HEK293 (cell line): ENCODE results near the gene TSC22D2.

Source experiments
- CTCF ChIA-PET: fragments of 350-600 bp; formaldehyde crosslinking; extraction: SDS; loops from one replicate; lab custom pipeline; 2021; ENCODE audit warnings: antibody characterized with exemption; lab: Yijun Ruan, JAX
- POLR2A ChIA-PET: fragments of 300-600 bp; formaldehyde crosslinking; extraction: SDS; loops from one replicate; lab custom pipeline; 2020; ENCODE audit warnings: antibody characterized with exemption, inconsistent platforms; lab: Yijun Ruan, JAX
- H3K27ac ChIP-seq: fragments of 200-500 bp; sonication (Bioruptor generic); 2 replicates; pipeline ENCODE4 v1.5.1; 2014; ENCODE audit warnings: low read depth, low read length, control low read depth, inconsistent platforms; ENCODE audit errors: extremely low read depth
- H3K36me3 ChIP-seq, 2 experiments: fragments of 200-500 bp in 1 of 2; sonication (Bioruptor generic) in 1 of 2; 1 replicate in 1 of 2; 2 replicates in 1 of 2; pipeline ENCODE4 v1.5.1; 2014 to 2017; ENCODE audit warnings: inconsistent platforms in 2 of 2, low read length in 2 of 2; ENCODE audit not compliant: control insufficient read depth in 2 of 2, insufficient read depth in 1 of 2
- H3K4me1 ChIP-seq: fragments of 200-500 bp; sonication (Bioruptor generic); 2 replicates; pipeline ENCODE4 v1.5.1; 2014; ENCODE audit warnings: mild to moderate bottlenecking, low read length, inconsistent platforms; ENCODE audit not compliant: control insufficient read depth, insufficient read depth
- H3K4me3 ChIP-seq: 2 replicates; pipeline ENCODE4 v1.5.1; 2011; ENCODE audit warnings: low read depth, mild to moderate bottlenecking, control low read depth, low read length, moderate library complexity
- H3K9me3 ChIP-seq: fragments of 200-500 bp; sonication (Bioruptor generic); 2 replicates; pipeline ENCODE4 v1.5.1; 2014; ENCODE audit warnings: low read depth, low read length, inconsistent platforms; ENCODE audit not compliant: control insufficient read depth, insufficient read depth
- PRDM1 ChIP-seq: fragments of 450-650 bp; formaldehyde crosslinking; IDR thresholded peaks from 2 replicates; pipeline ENCODE4; 2016; ENCODE audit warnings: missing biosample characterization, missing genetic modification characterization
- PRDM4 ChIP-seq: fragments of 450-650 bp; formaldehyde crosslinking; IDR thresholded peaks from 2 replicates; pipeline ENCODE4 v1.5.1; 2017; ENCODE audit warnings: missing biosample characterization, missing genetic modification characterization
- PRDM6 ChIP-seq: fragments of 450-650 bp; formaldehyde crosslinking; IDR thresholded peaks from 2 replicates; pipeline ENCODE4 v1.5.1; 2017; ENCODE audit warnings: missing biosample characterization, missing genetic modification characterization
- SCRT1 ChIP-seq: fragments of 450-650 bp; formaldehyde crosslinking; IDR thresholded peaks from 2 replicates; pipeline ENCODE4 v1.5.1; 2016; ENCODE audit warnings: missing biosample characterization, missing genetic modification characterization, borderline replicate concordance
- ZBTB17 ChIP-seq: fragments of 450-650 bp; formaldehyde crosslinking; IDR thresholded peaks from 2 replicates; pipeline ENCODE4 v1.5.1; 2016; ENCODE audit warnings: missing biosample characterization, missing genetic modification characterization
- ZNF175 ChIP-seq: fragments of 450-650 bp; formaldehyde crosslinking; IDR thresholded peaks from 2 replicates; pipeline ENCODE4 v1.5.1; 2016; ENCODE audit warnings: missing biosample characterization, missing genetic modification characterization
- ZNF366 ChIP-seq: fragments of 450-650 bp; formaldehyde crosslinking; conservative IDR thresholded peaks from 2 replicates; pipeline ENCODE4 v1.5.1; 2016; ENCODE audit warnings: missing biosample characterization, missing genetic modification characterization
- ZNF416 ChIP-seq: fragments of 450-650 bp; formaldehyde crosslinking; IDR thresholded peaks from 2 replicates; pipeline ENCODE4 v1.5.1; 2016; ENCODE audit warnings: missing biosample characterization, missing genetic modification characterization
- ZNF521 ChIP-seq: fragments of 450-650 bp; formaldehyde crosslinking; IDR thresholded peaks from 2 replicates; pipeline ENCODE4 v1.5.1; 2017; ENCODE audit warnings: missing biosample characterization, mild to moderate bottlenecking, missing genetic modification characterization
- ZNF561 ChIP-seq: fragments of 450-650 bp; IDR thresholded peaks from 2 replicates; pipeline ENCODE4 v1.5.1; 2018; ENCODE audit warnings: missing biosample characterization, missing genetic modification characterization, borderline replicate concordance
- ZNF585B ChIP-seq: fragments of 450-650 bp; formaldehyde crosslinking; IDR thresholded peaks from 2 replicates; pipeline ENCODE4 v1.5.1; 2016; ENCODE audit warnings: missing biosample characterization, missing genetic modification characterization
- ZNF596 ChIP-seq: fragments of 450-650 bp; IDR thresholded peaks from 2 replicates; pipeline ENCODE4 v1.5.0; 2018; ENCODE audit warnings: missing biosample characterization, mild to moderate bottlenecking, missing genetic modification characterization, moderate library complexity
- ZNF600 ChIP-seq: fragments of 450-650 bp; formaldehyde crosslinking; IDR thresholded peaks from 2 replicates; pipeline ENCODE4 v1.5.1; 2016; ENCODE audit warnings: missing biosample characterization, missing genetic modification characterization
- ZNF704 ChIP-seq: fragments of 450-650 bp; formaldehyde crosslinking; IDR thresholded peaks from 2 replicates; pipeline ENCODE4 v1.5.1; 2016; ENCODE audit warnings: missing biosample characterization, missing genetic modification characterization
- TF ChIP-seq, protein P1 (sequence below): fragments of 450-650 bp; formaldehyde crosslinking; IDR thresholded peaks from 2 replicates; pipeline ENCODE4 v1.5.1; 2016; ENCODE audit warnings: missing biosample characterization, missing genetic modification characterization
- TF ChIP-seq, protein P2 (sequence below): fragments of 450-650 bp; IDR thresholded peaks from 2 replicates; pipeline ENCODE4 v1.5.1; 2018; ENCODE audit warnings: missing biosample characterization, mild to moderate bottlenecking, missing genetic modification characterization
- TF ChIP-seq, protein P3 (sequence below): fragments of 450-650 bp; formaldehyde crosslinking; IDR thresholded peaks from 2 replicates; pipeline ENCODE4 v1.5.1; 2016; ENCODE audit warnings: missing biosample characterization, missing genetic modification characterization
- TF ChIP-seq, protein P4 (sequence below): fragments of 450-650 bp; formaldehyde crosslinking; IDR thresholded peaks from 2 replicates; pipeline ENCODE4 v1.5.1; 2017; ENCODE audit warnings: missing biosample characterization, missing genetic modification characterization

TSC22D2 gene

GRCh38 chr3:150412561-150413231 is 4.6 kb downstream of the TSC22D2 start (continued):
- TF ChIP-seq, protein P1, sequence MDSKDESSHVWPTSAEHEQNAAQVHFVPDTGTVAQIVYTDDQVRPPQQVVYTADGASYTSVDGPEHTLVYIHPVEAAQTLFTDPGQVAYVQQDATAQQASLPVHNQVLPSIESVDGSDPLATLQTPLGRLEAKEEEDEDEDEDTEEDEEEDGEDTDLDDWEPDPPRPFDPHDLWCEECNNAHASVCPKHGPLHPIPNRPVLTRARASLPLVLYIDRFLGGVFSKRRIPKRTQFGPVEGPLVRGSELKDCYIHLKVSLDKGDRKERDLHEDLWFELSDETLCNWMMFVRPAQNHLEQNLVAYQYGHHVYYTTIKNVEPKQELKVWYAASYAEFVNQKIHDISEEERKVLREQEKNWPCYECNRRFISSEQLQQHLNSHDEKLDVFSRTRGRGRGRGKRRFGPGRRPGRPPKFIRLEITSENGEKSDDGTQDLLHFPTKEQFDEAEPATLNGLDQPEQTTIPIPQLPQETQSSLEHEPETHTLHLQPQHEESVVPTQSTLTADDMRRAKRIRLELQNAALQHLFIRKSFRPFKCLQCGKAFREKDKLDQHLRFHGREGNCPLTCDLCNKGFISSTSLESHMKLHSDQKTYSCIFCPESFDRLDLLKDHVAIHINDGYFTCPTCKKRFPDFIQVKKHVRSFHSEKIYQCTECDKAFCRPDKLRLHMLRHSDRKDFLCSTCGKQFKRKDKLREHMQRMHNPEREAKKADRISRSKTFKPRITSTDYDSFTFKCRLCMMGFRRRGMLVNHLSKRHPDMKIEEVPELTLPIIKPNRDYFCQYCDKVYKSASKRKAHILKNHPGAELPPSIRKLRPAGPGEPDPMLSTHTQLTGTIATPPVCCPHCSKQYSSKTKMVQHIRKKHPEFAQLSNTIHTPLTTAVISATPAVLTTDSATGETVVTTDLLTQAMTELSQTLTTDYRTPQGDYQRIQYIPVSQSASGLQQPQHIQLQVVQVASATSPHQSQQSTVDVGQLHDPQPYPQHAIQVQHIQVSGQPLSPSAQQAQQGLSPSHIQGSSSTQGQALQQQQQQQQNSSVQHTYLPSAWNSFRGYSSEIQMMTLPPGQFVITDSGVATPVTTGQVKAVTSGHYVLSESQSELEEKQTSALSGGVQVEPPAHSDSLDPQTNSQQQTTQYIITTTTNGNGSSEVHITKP (tag by site-specific recombination): peak; percentile 55; the same call in 1 of the 2 replicates
- TF ChIP-seq ZBTB17 (tag by site-specific recombination) (0 out of 2 replicates have a peak, but pooled peaks have one; percentile 17), ZNF596 (tag by site-specific recombination) (no peak), ZNF175 (no peak), ZNF585B (tag by site-specific recombination) (no peak), ZNF366 (tag by site-specific recombination) (no peak), SCRT1 (tag by site-specific recombination) (0 out of 2 replicates have a peak, but pooled peaks have one; percentile 25), PRDM1 (0 out of 2 replicates have a peak, but pooled peaks have one; percentile 17), ZNF704 (tag by site-specific recombination) (no peak), PRDM6 (tag by site-specific recombination) (0 out of 2 replicates have a peak, but pooled peaks have one; percentile 12), ZNF600 (tag by site-specific recombination) (peak; percentile 72), ZNF521 (no peak), PRDM4 (tag by site-specific recombination) (no peak), ZNF416 (tag by site-specific recombination) (no peak)
- TF ChIP-seq, protein P2, sequence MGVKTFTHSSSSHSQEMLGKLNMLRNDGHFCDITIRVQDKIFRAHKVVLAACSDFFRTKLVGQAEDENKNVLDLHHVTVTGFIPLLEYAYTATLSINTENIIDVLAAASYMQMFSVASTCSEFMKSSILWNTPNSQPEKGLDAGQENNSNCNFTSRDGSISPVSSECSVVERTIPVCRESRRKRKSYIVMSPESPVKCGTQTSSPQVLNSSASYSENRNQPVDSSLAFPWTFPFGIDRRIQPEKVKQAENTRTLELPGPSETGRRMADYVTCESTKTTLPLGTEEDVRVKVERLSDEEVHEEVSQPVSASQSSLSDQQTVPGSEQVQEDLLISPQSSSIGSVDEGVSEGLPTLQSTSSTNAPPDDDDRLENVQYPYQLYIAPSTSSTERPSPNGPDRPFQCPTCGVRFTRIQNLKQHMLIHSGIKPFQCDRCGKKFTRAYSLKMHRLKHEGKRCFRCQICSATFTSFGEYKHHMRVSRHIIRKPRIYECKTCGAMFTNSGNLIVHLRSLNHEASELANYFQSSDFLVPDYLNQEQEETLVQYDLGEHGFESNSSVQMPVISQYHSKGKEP (tag by site-specific recombination): no peak

DNA sequence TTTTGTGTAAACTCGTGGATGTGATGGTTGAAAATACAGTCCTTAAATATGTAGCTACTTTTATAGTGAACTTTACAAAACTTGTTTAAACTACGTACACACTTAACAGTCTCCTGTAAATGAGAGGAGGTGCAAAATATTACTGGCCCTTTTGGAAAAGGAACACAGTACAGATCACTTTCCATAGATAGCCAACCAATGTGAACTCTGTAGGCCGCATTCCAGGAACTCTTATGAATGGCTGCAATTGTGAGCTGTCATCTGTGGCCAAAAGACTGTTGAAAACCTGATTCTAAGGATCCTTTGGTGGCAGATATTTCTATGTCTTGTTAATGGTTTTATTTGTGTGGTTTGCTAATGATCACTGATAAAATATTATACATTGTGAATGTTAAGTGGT is 6.2 kb downstream of the TSC22D2 start:
- peak overlapping the region; percentile 87 for H3K4me3 ChIP-seq
- ChIA-PET CTCF (interaction anchor here (0.9 kb wide), 1 partner anchor 16 kb away, joined by 4 read pairs; no protein-coding TSS in a partner anchor), POLR2A (interaction anchor here (0.9 kb wide), 1 partner anchor 16 kb away, joined by 3 read pairs; no protein-coding TSS in a partner anchor)
- H3K27ac ChIP-seq: no peak overlapping the region
- H3K36me3 ChIP-seq: peaks cover 0 to 24% of the 10 kb centered on the region in 2 experiments; a peak in 1 of 3 replicates
- H3K9me3 ChIP-seq: no peaks in the 10 kb centered on the region
- H3K4me1 ChIP-seq: no peaks in the 10 kb centered on the region
- TF ChIP-seq, protein P3, sequence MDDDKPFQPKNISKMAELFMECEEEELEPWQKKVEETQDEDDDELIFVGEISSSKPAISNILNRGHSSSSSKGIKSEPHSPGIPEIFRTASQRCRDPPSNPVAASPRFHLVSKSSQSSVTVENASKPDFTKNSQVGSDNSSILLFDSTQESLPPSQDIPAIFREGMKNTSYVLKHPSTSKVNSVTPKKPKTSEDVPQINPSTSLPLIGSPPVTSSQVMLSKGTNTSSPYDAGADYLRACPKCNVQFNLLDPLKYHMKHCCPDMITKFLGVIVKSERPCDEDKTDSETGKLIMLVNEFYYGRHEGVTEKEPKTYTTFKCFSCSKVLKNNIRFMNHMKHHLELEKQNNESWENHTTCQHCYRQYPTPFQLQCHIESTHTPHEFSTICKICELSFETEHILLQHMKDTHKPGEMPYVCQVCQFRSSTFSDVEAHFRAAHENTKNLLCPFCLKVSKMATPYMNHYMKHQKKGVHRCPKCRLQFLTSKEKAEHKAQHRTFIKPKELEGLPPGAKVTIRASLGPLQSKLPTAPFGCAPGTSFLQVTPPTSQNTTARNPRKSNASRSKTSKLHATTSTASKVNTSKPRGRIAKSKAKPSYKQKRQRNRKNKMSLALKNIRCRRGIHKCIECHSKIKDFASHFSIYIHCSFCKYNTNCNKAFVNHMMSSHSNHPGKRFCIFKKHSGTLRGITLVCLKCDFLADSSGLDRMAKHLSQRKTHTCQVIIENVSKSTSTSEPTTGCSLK: no peak
- TF ChIP-seq, protein P4, sequence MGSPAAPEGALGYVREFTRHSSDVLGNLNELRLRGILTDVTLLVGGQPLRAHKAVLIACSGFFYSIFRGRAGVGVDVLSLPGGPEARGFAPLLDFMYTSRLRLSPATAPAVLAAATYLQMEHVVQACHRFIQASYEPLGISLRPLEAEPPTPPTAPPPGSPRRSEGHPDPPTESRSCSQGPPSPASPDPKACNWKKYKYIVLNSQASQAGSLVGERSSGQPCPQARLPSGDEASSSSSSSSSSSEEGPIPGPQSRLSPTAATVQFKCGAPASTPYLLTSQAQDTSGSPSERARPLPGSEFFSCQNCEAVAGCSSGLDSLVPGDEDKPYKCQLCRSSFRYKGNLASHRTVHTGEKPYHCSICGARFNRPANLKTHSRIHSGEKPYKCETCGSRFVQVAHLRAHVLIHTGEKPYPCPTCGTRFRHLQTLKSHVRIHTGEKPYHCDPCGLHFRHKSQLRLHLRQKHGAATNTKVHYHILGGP (tag by site-specific recombination): peak; percentile 83
- TF ChIP-seq ZNF561 (tag by site-specific recombination) (no peak), PRDM6 (tag by site-specific recombination) (0 out of 2 replicates have a peak, but pooled peaks have one; percentile 4)
